GM12878 (cell line): ENCODE measurements around the gene SNX3. TPM values are rescaled to one million over a fixed set of nuclear protein-coding genes. Genes with fewer than 3 reads are reported as not detected.
A peak's percentile ranks its signal among the peaks of the same experiment; 100 is the strongest.

Experiments
- ATF2 ChIP-seq: IDR thresholded peaks from 2 replicates; pipeline ENCODE4 v1.6.1; 2012; ENCODE audit warnings: low read length, inconsistent platforms
- ATF3 ChIP-seq: IDR thresholded peaks from 2 replicates; pipeline ENCODE4 v1.6.1; 2011; ENCODE audit warnings: low read depth, mild to moderate bottlenecking, low read length, moderate library complexity, borderline replicate concordance; ENCODE audit errors: extremely low read depth
- BACH1 ChIP-seq: fragments of 450-650 bp; IDR thresholded peaks from 2 replicates; pipeline ENCODE4 v1.6.1; 2017; ENCODE audit warnings: mild to moderate bottlenecking, borderline replicate concordance
- DPF2 ChIP-seq: fragments of 450-650 bp; IDR thresholded peaks from 2 replicates; pipeline ENCODE4 v1.6.1; 2017; ENCODE audit warnings: mild to moderate bottlenecking
- IRF5 ChIP-seq: fragments of 450-650 bp; IDR thresholded peaks from 2 replicates; pipeline ENCODE4 v1.6.1; 2017; ENCODE audit warnings: borderline replicate concordance
- MLLT1 ChIP-seq: fragments of 450-650 bp; IDR thresholded peaks from 2 replicates; pipeline ENCODE4 v1.6.1; 2016; ENCODE audit warnings: mild to moderate bottlenecking
- NR2C1 ChIP-seq: fragments of 450-650 bp; IDR thresholded peaks from 2 replicates; pipeline ENCODE4 v1.6.1; 2017; ENCODE audit warnings: antibody characterized with exemption, mild to moderate bottlenecking, moderate library complexity
- PAX5 ChIP-seq: IDR thresholded peaks from 2 replicates; pipeline ENCODE4 v1.6.1; 2011; ENCODE audit warnings: low read depth, low read length, borderline replicate concordance
- PKNOX1 ChIP-seq: fragments of 450-650 bp; IDR thresholded peaks from 2 replicates; pipeline ENCODE4 v1.6.1; 2016; ENCODE audit warnings: mild to moderate bottlenecking
- RAD21 ChIP-seq: IDR thresholded peaks from 2 replicates; pipeline ENCODE4 v1.6.1; 2011; ENCODE audit warnings: mild to moderate bottlenecking, low read depth, low read length, moderate library complexity; ENCODE audit not compliant: insufficient read depth
- RELB ChIP-seq: fragments of 450-650 bp; IDR thresholded peaks from 2 replicates; pipeline ENCODE4 v1.6.1; 2017; ENCODE audit warnings: low read depth, mild to moderate bottlenecking, moderate library complexity
- REST ChIP-seq: IDR thresholded peaks from 2 replicates; pipeline ENCODE4 v1.6.1; 2012; ENCODE audit warnings: mild to moderate bottlenecking, low read depth, low read length
- RFX5 ChIP-seq: IDR thresholded peaks from 2 replicates; pipeline ENCODE4 v1.6.1; 2011; ENCODE audit warnings: low read depth, low read length, improper control_type of control experiment
- SMARCA5 ChIP-seq: fragments of 450-650 bp; IDR thresholded peaks from 2 replicates; pipeline ENCODE4 v1.6.1; 2017; ENCODE audit warnings: mild to moderate bottlenecking
- SP1 ChIP-seq: IDR thresholded peaks from one replicate; pipeline ENCODE4 v1.6.1; 2011; ENCODE audit warnings: low read depth, low read length
- SUPT20H ChIP-seq: IDR thresholded peaks from 2 replicates; pipeline ENCODE4 v1.6.1; 2011; ENCODE audit warnings: low read depth, mild to moderate bottlenecking, low read length, moderate library complexity, borderline replicate concordance; ENCODE audit not compliant: control insufficient read depth
- TCF12 ChIP-seq: IDR thresholded peaks from 2 replicates; pipeline ENCODE4 v1.6.1; 2011; ENCODE audit warnings: low read depth, mild to moderate bottlenecking, low read length
- ZNF384 ChIP-seq: IDR thresholded peaks from 2 replicates; pipeline ENCODE4 v1.6.1; 2012; ENCODE audit warnings: low read depth, mild to moderate bottlenecking, low read length, improper control_type of control experiment, borderline replicate concordance
- polyA plus RNA-seq, 11 experiments: library from polyadenylated mRNA; depleted of rRNA in 4 of 11; unstranded in 6 of 11; stranded (reverse) in 5 of 11; fragments of >200 nt; fragmentation: Nextera tagmentation in 4 of 11; fragmentation: Illumina TruSeq in 1 of 11; extraction: Ambion mirVana in 4 of 11; extraction: Trizol in 1 of 11; gene quantifications; 1 replicate in 1 of 11; 2 replicates in 10 of 11; pipeline versions ENCODE4 v1.2.1 to v1.2.3, GENCODE V29; 2011 to 2016; ENCODE audit warnings: inconsistent platforms in 2 of 11, missing spikeins in 2 of 11, low read depth in 1 of 11
- total RNA-seq, 4 experiments: library from RNA; depleted of rRNA in 3 of 4; stranded (reverse); fragments of >200 nt in 3 of 4; fragmentation: Illumina TruSeq in 1 of 4; extraction: Trizol in 1 of 4; gene quantifications; 2 replicates each; pipeline versions ENCODE4 v1.2.1 to v1.2.3, GENCODE V29; 2013 to 2021

Gene SNX3
- total and polyA plus RNA-seq, 10 of the 15 experiments (the other 5 are each of a cell fraction or from before 2014, with no cell fraction given) = 43.7 to 297 (median 95.6) TPM

GRCh38 chr6:108260809-108261569 is at the start of gene SNX3 (continued):
- TF ChIP-seq REST = no peak
- peak; percentile 51; the same call in 1 of the 2 replicates for TF ChIP-seq TCF12
- no peak for TF ChIP-seq PAX5
- TF ChIP-seq IRF5 = peak; percentile 32; the same call in 1 of the 2 replicates
- TF ChIP-seq DPF2 = peak; percentile 79
- no peak for TF ChIP-seq ZNF384
- TF ChIP-seq MLLT1 = no peak
- TF ChIP-seq SMARCA5 = peak; percentile 60; the same call in 1 of the 2 replicates
- 0 out of 2 replicates have a peak, but pooled peaks have one; percentile 5 for TF ChIP-seq RAD21
- no peak; the same call in 1 of the 2 replicates for TF ChIP-seq ATF2
- TF ChIP-seq PKNOX1 = 0 out of 2 replicates have a peak, but pooled peaks have one; percentile 22
- peak; percentile 71 for TF ChIP-seq RELB
- no peak for TF ChIP-seq RFX5
- TF ChIP-seq ATF3 = no peak
- TF ChIP-seq NR2C1 = peak; percentile 47
- peak; percentile 50 for TF ChIP-seq SP1
- TF ChIP-seq BACH1 = peak; percentile 67
- TF ChIP-seq SUPT20H = no peak
